Sigmoid colon (tissue), 7 donors: ENCODE data around the gene FRMD1. TPM values are rescaled to one million over a fixed set of nuclear protein-coding genes. Genes with fewer than 3 reads are reported as not detected.

Experiments used
- DNase-seq: peaks from one replicate; pipeline ENCODE4 v3.0.0-alpha.2; 2019
- H3K27ac ChIP-seq, 4 donors: fragments of 200-600 bp; sonication (generic); one replicate each; pipeline ENCODE4 v1.5.1; 2016 to 2019; ENCODE audit warnings: mild to moderate bottlenecking in 1 of 4
- H3K27me3 ChIP-seq, 3 donors: fragments of 200-600 bp; sonication (generic); one replicate each; pipeline ENCODE4 v1.5.1; 2019; ENCODE audit warnings: mild to moderate bottlenecking in 1 of 3
- H3K36me3 ChIP-seq, 4 donors: fragments of 200-600 bp; sonication (generic); one replicate each; pipeline ENCODE4 v1.5.1; 2016 to 2019
- H3K4me1 ChIP-seq, 4 donors: fragments of 200-600 bp; sonication (generic); one replicate each; pipeline ENCODE4 v1.5.1; 2017 to 2019
- H3K4me3 ChIP-seq, 4 donors: fragments of 200-600 bp; sonication (generic); one replicate each; pipeline ENCODE4 v1.5.1; 2017 to 2019; ENCODE audit warnings: mild to moderate bottlenecking in 2 of 4, moderate library complexity in 1 of 4
- H3K9me3 ChIP-seq, 4 donors: fragments of 200-600 bp in 3 of 4; sonication (generic) in 3 of 4; one replicate each; pipeline versions ENCODE4 v1.5.1 to v1.6.1; 2013 to 2019
- EP300 ChIP-seq, 4 donors: sonication (generic); formaldehyde crosslinking; IDR thresholded peaks; one replicate each; pipeline ENCODE4 v1.6.1; 2017; ENCODE audit warnings: antibody characterized with exemption in 4 of 4
- POLR2A ChIP-seq, 2 donors: fragments of 450-650 bp; IDR thresholded peaks; one replicate each; pipeline ENCODE4 v1.6.1; 2016; ENCODE audit warnings: antibody characterized with exemption in 2 of 2, mild to moderate bottlenecking in 2 of 2, moderate library complexity in 2 of 2
- POLR2AphosphoS5 ChIP-seq, 4 donors: sonication (generic); formaldehyde crosslinking; IDR thresholded peaks; one replicate each; pipeline ENCODE4 v1.6.1; 2017; ENCODE audit warnings: antibody characterized with exemption in 4 of 4
- WGBS, 2 donors: extraction: QIAGEN DNeasy Blood & Tissue Kit; methylation state at CpG; one replicate each; pipeline ENCODE4 v1.1.7; 2013; 5-methylcytosine and 5-hydroxymethylcytosine counted together
- intact Hi-C: fragments of 100-400 bp; cut with DNase I; formaldehyde crosslinking; loops from one replicate; pipeline ENCODE4 v1.15.1; 2023
- polyA plus RNA-seq, 3 donors: library from polyadenylated mRNA; stranded (reverse); fragments of 200-250 nt; gene quantifications; one replicate each; pipeline ENCODE4 v1.2.3, GENCODE V29; 2013
- total RNA-seq, 4 donors: library from RNA; depleted of rRNA; stranded (reverse); fragments of >200 nt; gene quantifications; one replicate each; pipeline ENCODE4 v1.1.0, GENCODE V29; 2016
- TF ChIP-seq, protein P1 (sequence below), 4 experiments: fragments of 450-650 bp in 3 of 4; fragments of 200-600 bp in 1 of 4; IDR thresholded peaks; one replicate each; pipeline ENCODE4 v1.5.1; 2016 to 2019; ENCODE audit warnings: antibody characterized with exemption in 4 of 4, mild to moderate bottlenecking in 3 of 4, moderate library complexity in 2 of 4
- donor health status: healthy with polysubstance abuse.
- donor health status: Bipolar disorder and iron deficiency.
- donor health status: healthy.

FRMD1 gene
- total and polyA plus RNA-seq, 7 donors: 0.36 to 12.0 (median 4.2) TPM; not detected in 2

DNA sequence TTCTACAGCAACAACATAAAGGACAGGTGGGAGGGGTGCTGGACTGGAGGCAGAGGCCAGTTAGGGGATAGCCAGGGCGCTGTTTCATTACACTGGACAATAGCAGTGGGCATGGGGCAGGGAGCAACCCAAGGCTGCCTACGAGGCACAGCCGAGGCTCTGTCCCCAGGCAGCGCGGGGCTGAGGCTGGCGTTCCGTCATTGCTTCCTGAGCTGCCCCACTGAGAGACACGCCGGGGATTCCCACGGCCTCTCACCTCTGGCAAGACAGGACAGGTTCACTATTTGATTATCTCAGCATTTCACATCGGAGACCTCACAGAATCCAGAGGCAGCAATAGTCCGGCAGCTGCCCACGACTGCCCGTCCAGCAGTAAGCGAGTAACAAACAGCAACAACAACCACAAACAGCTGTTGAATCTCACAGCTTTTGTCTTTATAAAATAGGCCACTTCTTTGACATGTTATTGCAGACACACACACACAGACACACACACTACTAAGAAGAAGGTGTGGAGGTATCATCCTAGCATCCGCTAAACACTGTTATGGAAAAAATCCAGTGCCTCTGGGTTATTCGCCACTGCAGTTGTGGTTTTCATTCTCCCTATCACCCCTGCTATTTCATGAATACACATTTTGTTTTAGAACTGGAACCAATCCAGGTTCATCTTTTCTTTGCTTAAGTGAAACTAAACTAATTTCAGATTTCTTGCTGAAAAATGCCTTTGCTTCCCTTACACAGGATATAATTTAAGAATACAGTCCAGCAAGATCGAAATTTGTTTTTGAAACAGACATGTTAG, 62.1 kb downstream of the FRMD1 start:
- no peak for TF ChIP-seq EP300 (IDR thresholded peaks at IDR 0.05)
- TF ChIP-seq POLR2A (IDR thresholded peaks at IDR 0.05): no peak
- TF ChIP-seq POLR2AphosphoS5 (IDR thresholded peaks at IDR 0.05): no peak
- intact Hi-C loops: no loop called here
- 80 to 87% methylated on average over 18 of the region's 18 CpGs for WGBS, 2 donors
- H3K27ac ChIP-seq: no peak overlapping the region
- DNase-seq: no peak
- H3K4me1 ChIP-seq: no peaks in the 10 kb centered on the region
- H3K4me3 ChIP-seq: no peak overlapping the region
- peaks cover 0 to 6% (median 0%) of the 10 kb centered on the region in 3 donors for H3K27me3 ChIP-seq
- H3K9me3 ChIP-seq: peaks cover 0 to 5% (median 2%) of the 10 kb centered on the region in 4 donors
- no peaks in the 10 kb centered on the region for H3K36me3 ChIP-seq

DNA sequence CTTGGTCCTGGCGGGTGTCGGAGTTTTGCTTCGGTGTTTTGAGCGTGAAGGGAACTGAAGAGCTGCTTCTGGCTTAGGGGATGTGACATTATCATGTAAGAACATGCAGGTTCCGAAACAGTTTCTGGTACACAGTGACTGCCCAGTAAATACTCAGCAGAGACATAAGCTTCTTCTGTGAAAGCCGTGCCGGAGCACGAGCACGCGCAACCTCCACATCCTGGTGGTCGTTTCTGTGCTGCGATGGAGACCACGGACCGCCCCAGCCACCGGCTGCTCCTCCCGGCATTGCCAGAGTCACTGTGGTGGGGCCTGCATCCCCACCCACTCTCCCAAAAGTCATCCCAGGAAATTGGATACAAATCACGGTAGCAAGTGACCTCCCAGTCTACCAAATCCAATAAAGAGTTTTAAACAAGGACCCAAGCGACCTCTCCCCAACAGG, 62.8 kb downstream of the FRMD1 start:
- intact Hi-C loops: no loop called here
- H3K4me3 ChIP-seq: no peak overlapping the region
- peaks cover 0 to 6% (median 0%) of the 10 kb centered on the region in 3 donors for H3K27me3 ChIP-seq
- 70 to 77% methylated on average over 18 of the region's 18 CpGs for WGBS, 2 donors
- H3K36me3 ChIP-seq: no peaks in the 10 kb centered on the region
- H3K4me1 ChIP-seq: no peaks in the 10 kb centered on the region
- H3K27ac ChIP-seq: no peak overlapping the region
- no peak for DNase-seq
- TF ChIP-seq, protein P1, sequence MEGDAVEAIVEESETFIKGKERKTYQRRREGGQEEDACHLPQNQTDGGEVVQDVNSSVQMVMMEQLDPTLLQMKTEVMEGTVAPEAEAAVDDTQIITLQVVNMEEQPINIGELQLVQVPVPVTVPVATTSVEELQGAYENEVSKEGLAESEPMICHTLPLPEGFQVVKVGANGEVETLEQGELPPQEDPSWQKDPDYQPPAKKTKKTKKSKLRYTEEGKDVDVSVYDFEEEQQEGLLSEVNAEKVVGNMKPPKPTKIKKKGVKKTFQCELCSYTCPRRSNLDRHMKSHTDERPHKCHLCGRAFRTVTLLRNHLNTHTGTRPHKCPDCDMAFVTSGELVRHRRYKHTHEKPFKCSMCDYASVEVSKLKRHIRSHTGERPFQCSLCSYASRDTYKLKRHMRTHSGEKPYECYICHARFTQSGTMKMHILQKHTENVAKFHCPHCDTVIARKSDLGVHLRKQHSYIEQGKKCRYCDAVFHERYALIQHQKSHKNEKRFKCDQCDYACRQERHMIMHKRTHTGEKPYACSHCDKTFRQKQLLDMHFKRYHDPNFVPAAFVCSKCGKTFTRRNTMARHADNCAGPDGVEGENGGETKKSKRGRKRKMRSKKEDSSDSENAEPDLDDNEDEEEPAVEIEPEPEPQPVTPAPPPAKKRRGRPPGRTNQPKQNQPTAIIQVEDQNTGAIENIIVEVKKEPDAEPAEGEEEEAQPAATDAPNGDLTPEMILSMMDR (IDR thresholded peaks at IDR 0.05): no peak
- TF ChIP-seq POLR2A (IDR thresholded peaks at IDR 0.05) (no peak), EP300 (IDR thresholded peaks at IDR 0.05) (no peak), POLR2AphosphoS5 (IDR thresholded peaks at IDR 0.05) (no peak)
- H3K9me3 ChIP-seq: peaks cover 0 to 8% (median 4%) of the 10 kb centered on the region in 4 donors

DNA sequence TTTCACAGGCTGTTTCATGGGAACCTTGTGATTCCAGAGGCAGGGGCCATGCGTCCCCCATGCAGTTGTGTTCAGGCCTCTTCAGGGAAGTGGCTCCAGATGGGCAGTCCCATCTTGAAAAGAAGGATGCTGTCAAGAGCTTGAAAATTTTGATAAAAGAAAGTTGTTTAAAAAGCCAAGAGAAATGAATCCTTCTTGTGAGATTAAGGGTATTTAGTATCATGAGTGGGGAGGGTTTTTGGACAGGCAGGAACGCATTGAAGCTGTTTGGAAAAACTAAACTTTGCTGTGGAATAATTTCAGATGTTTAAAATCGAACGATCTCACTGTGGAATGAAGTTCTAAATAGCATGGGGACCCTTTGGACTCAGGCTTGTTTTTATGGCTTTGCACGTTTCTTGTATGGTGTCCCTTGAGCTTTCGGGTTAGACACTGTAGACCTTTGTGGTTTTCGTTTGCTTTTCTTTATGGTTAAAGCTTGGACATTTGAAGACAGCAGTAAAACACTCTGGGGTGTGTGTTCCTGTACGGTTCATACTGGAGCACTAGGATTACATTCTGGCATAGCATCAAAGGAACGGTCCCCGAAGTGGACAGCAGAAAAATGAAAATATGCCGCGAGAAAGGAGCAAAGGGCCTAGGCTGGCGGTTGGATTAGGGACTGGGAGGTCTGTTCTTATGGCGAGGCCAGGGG, 63.4 kb downstream of the FRMD1 start:
- TF ChIP-seq EP300 (IDR thresholded peaks at IDR 0.05) (no peak), POLR2A (IDR thresholded peaks at IDR 0.05) (no peak), POLR2AphosphoS5 (IDR thresholded peaks at IDR 0.05) (no peak)
- TF ChIP-seq, protein P1 (IDR thresholded peaks at IDR 0.05): no peak
- Histone ChIP-seq H3K27me3 (peaks cover 0 to 6% (median 0%) of the 10 kb centered on the region in 3 donors), H3K4me1 (no peaks in the 10 kb centered on the region), H3K27ac (no peak overlapping the region), H3K9me3 (peaks cover 0 to 8% (median 4%) of the 10 kb centered on the region in 4 donors), H3K36me3 (no peaks in the 10 kb centered on the region), H3K4me3 (no peak overlapping the region)
- DNase-seq: no peak
- 21 to 60% methylated on average over 14 of the region's 14 CpGs for WGBS, 2 donors
- intact Hi-C loops: no loop called here

DNA sequence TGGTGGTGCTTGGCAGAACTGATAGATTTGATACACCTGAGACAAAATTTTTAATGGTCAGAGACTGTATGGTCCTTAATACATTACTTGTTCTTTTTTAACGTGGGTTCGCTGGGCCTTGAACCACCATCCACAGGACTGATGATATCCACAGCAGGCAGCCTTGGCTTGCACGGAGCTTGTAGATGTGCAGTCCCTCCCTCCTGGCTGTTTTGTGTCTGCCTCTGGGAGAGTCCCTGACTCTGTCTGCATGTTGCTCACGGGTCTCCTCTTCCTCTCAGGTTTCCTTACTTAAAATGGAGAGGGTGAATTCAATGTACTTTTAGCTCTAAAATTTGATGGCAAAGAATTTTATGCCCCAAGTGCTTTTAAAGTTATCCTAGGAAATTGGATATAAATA, 64.0 kb downstream of the FRMD1 start:
- DNase-seq: no peak
- Histone ChIP-seq H3K4me1 (no peaks in the 10 kb centered on the region), H3K4me3 (no peak overlapping the region), H3K27me3 (peaks cover 0 to 6% (median 0%) of the 10 kb centered on the region in 3 donors), H3K9me3 (peaks cover 0 to 8% (median 4%) of the 10 kb centered on the region in 4 donors), H3K27ac (no peak overlapping the region), H3K36me3 (no peaks in the 10 kb centered on the region)
- TF ChIP-seq POLR2AphosphoS5 (IDR thresholded peaks at IDR 0.05) (no peak), EP300 (IDR thresholded peaks at IDR 0.05) (no peak), POLR2A (IDR thresholded peaks at IDR 0.05) (no peak)
- TF ChIP-seq, protein P1 (IDR thresholded peaks at IDR 0.05): no peak
- WGBS, 2 donors: 89 to 90% methylated on average over 4 of the region's 4 CpGs
- intact Hi-C loops: no loop called here

DNA sequence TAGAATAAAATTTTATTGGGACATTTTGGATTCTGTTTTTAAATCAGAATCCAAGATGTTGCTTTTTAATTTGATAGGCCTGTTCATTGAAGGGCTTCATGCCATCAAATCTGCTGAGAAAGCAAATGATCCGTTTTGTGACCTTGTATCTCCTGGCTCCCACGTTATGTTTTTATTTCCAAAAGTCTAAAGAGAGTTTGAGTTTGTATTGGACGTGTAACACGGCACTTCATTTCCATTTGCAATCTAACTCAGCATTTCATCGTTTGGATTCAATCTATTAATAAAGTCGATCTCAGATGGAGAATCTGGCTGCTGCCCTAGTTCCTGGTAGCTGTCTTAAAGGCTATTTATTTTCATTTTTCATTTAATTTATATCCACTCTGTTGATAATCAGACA, 64.6 kb downstream of the FRMD1 start:
- Histone ChIP-seq H3K9me3 (peaks cover 0 to 8% (median 4%) of the 10 kb centered on the region in 4 donors), H3K36me3 (no peaks in the 10 kb centered on the region), H3K27me3 (peaks cover 0 to 6% (median 0%) of the 10 kb centered on the region in 3 donors), H3K4me1 (no peaks in the 10 kb centered on the region), H3K4me3 (no peak overlapping the region), H3K27ac (no peak overlapping the region)
- intact Hi-C loops: no loop called here
- TF ChIP-seq, protein P1 (IDR thresholded peaks at IDR 0.05): no peak
- TF ChIP-seq EP300 (IDR thresholded peaks at IDR 0.05) (no peak), POLR2A (IDR thresholded peaks at IDR 0.05) (no peak), POLR2AphosphoS5 (IDR thresholded peaks at IDR 0.05) (no peak)
- DNase-seq: no peak
- WGBS, 2 donors: 68 to 80% methylated on average over 6 of the region's 6 CpGs
